Urinary bladder (tissue), 4 donors: ENCODE data around the gene DNMT3A. TPM values are rescaled to one million over a fixed set of nuclear protein-coding genes. Genes with fewer than 3 reads are reported as not detected.

Experiments used
- DNase-seq: peaks from one replicate; pipeline ENCODE4 v3.0.0-alpha.2; 2015; ENCODE audit errors: extremely low spot score
- H3K27ac ChIP-seq: one replicate; pipeline ENCODE4 v1.5.1; 2013; ENCODE audit warnings: low read depth, mild to moderate bottlenecking, moderate library complexity
- H3K36me3 ChIP-seq: one replicate; pipeline ENCODE4 v1.6.1; 2013; ENCODE audit warnings: mild to moderate bottlenecking, moderate library complexity; ENCODE audit not compliant: insufficient read depth
- H3K4me1 ChIP-seq: one replicate; pipeline ENCODE4 v1.6.1; 2013; ENCODE audit warnings: mild to moderate bottlenecking, moderate library complexity; ENCODE audit not compliant: insufficient read depth
- H3K4me3 ChIP-seq: one replicate; pipeline ENCODE4 v1.5.1; 2013; ENCODE audit warnings: low read depth, low read length
- WGBS: extraction: QIAGEN DNeasy Blood & Tissue Kit; methylation state at CpG from one replicate; pipeline ENCODE4 v1.1.7; 2013; 5-methylcytosine and 5-hydroxymethylcytosine counted together
- polyA plus RNA-seq: library from polyadenylated mRNA; stranded (reverse); fragments of 200-250 nt; gene quantifications from one replicate; pipeline ENCODE4 v1.2.3, GENCODE V29; 2013
- total RNA-seq: library from RNA; depleted of rRNA; stranded (reverse); fragments of >200 nt; gene quantifications from one replicate; pipeline ENCODE4 v1.2.3, GENCODE V29; 2014
- donor health status: healthy with polysubstance abuse.
- donor health status: healthy.

The DNMT3A gene
- total and polyA plus RNA-seq, 2 donors = 11.4 to 34.1 TPM

DNA sequence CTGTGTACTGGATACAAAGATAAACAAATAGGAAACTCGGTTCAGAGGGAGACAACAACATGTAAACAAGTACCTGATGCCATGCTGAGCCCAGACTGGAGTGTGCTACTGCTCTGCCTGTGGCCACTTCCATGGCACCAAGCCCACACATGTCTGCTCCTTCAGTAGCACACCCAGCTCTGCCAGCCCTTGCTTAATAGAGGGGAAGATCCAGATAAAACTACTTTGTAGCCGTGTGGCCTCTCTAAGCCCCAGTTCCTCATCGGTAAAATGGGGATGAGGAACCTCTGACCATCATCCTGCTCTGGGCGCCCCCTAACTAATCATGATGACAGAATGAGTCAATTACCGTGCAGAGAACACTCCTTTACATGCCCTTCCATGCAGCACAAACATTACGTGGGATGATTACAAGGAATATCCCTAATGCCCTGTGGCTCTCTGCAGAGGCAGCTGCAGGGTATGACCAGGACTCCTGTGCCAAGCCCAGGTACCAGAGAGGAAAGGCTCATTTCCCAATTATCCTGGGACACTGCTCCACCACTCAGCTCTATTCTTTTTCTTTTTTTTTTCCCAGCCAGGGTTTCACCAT lies 34.9 kb downstream of the DNMT3A start:
- no peak for DNase-seq
- WGBS = 63% methylated on average over 6 of the region's 6 CpGs
- Histone ChIP-seq H3K36me3 (no peaks in the 10 kb centered on the region), H3K4me3 (no peak overlapping the region), H3K4me1 (no peaks in the 10 kb centered on the region), H3K27ac (no peak overlapping the region)

DNA sequence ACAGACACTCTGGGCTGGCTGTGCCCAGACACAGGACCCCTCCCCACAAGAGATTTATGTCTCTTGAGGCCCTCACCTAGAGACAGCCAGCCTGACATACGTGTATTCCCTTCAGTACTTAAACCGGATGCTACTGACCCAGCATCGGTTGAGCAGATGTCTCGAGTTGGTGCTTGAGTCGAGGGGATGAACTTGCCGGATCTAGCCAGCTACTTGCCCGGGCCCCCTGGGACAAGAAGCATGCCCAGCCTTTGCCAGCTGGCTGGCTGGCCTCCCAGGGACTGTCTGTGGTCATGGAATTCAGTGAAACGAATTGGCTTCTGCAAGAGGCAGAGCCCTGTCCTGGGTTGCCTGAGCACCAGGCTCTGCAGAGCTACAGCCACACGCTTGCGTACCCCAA lies 36.0 kb downstream of the DNMT3A start:
- H3K27ac ChIP-seq = no peak overlapping the region
- H3K36me3 ChIP-seq = no peaks in the 10 kb centered on the region
- 66% methylated on average over 10 of the region's 10 CpGs for WGBS
- no peaks in the 10 kb centered on the region for H3K4me1 ChIP-seq
- no peak for DNase-seq
- H3K4me3 ChIP-seq = no peak overlapping the region

DNA sequence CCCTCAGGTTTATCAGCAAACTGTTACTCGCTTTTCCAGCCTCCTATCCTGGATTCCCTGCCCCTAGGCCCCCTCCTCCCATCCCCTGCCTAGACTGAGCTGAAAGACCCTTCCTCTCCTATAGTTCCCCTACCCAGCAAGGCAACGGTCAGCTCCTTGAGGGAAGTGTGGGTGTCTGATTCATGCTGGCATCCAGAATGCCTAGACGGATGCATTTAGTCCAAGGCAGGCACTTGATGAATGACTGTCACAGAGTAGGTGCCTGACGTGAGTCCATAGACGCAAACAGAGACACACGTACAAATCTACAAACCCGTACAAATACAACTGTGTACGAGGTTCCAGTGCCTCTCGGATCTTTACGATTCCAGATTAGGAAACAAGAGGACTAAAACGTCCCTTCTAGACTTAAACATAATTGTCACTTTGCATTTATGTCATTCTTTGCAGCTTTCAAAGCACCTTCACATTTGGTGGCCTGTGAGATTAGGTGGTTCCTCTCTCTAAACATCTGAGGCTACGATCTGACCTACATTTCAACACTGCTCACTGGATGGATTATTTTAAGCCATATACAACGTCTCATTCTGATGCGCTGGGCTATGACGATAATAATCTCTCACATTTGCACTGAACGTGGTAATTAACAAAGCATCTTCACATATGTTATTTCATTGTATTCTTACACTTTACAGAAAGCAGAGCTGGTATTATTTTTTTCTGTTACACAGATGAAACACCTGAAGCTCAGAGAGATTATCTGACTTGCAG lies 36.7 kb downstream of the DNMT3A start:
- WGBS = 80% methylated on average over 16 of the region's 16 CpGs
- no peaks in the 10 kb centered on the region for H3K36me3 ChIP-seq
- H3K4me3 ChIP-seq = no peak overlapping the region
- H3K4me1 ChIP-seq = no peaks in the 10 kb centered on the region
- H3K27ac ChIP-seq = no peak overlapping the region
- DNase-seq = no peak

DNA sequence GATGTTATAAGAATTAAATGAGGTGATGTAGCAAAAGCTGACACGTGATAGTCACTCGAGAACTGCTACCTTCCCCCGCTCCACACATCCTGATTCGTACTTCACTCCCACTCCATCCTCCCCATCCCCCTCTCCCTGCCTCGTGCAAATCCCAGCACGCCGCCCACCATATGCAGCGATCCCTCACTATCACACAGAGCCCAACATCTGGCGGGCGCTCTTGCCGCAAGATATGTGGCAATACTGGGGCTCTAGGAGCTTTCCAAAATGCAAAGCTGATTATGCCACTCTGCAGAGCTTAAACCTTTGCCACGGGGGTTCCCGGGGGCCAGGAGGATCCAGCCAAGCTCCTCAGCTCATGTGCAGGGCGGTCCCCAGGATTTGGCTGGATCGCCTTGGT lies 37.4 kb downstream of the DNMT3A start:
- no peaks in the 10 kb centered on the region for H3K4me1 ChIP-seq
- WGBS = 82% methylated on average over 15 of the region's 15 CpGs
- no peak for DNase-seq
- no peak overlapping the region for H3K4me3 ChIP-seq
- no peak overlapping the region for H3K27ac ChIP-seq
- H3K36me3 ChIP-seq = no peaks in the 10 kb centered on the region

DNA sequence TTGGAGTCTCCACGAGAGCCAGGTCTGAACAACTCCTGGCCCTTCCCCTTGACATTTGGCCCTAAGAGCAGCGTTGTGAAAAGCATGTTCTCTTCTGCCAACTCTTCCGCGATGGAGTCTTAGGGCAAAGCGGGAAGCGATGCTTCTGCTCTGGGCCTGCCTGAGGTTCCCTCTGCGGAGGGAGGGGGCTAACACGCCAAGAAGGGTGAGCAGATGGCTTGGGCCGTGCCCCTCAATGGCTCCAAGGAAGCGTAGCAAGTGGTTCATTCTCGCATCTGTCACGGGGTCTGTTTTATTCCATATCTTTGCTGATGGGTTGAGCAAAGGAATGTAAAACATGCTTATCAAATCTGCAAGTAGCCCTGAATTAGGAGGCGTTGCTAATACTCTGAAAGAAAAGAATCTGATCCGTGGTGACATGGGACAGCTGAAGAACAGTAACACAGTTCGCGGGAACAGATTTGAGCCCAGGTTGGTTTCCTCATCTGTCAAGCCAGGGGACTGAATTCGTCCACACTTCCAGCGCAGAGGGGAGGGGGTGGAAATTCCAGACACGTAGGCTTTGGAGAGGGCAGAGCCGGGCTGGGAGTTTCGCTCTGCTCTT lies 38.0 kb downstream of the DNMT3A start:
- DNase-seq = no peak
- H3K36me3 ChIP-seq = no peaks in the 10 kb centered on the region
- 74% methylated on average over 21 of the region's 21 CpGs for WGBS
- no peak overlapping the region for H3K4me3 ChIP-seq
- H3K27ac ChIP-seq = no peak overlapping the region
- no peaks in the 10 kb centered on the region for H3K4me1 ChIP-seq

DNA sequence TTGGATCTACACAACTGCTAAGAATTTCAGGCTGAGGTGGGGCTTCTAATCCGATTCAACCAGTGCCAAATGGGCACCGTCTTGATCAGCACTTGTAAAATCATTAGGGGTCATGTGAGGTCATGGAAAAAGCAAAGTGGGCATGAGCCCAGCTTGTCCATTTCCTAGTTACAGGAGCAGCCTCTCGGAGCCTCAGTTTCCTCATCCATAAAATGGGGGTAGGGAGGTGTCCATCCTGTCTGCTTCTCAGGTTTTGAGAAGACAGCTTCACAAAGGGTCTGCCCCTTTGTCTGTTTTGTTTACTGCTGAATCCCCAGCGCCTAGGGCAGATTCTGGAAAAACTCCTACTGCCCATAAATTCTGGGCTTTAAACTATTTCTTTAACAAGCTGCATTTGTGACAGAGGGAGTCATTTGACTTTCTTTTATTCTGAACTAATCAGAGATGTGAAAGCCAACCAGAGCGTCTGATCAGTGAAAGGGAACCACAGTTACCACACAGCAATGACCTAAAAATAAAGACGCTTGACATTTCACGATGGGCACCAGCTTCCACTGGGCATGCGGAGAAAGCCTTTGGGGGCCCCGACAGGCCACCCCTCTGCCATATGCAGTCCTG lies 38.9 kb downstream of the DNMT3A start:
- H3K4me3 ChIP-seq = no peak overlapping the region
- H3K4me1 ChIP-seq = no peaks in the 10 kb centered on the region
- H3K36me3 ChIP-seq = no peaks in the 10 kb centered on the region
- 82% methylated on average over 9 of the region's 9 CpGs for WGBS
- H3K27ac ChIP-seq = no peak overlapping the region
- DNase-seq = no peak

DNA sequence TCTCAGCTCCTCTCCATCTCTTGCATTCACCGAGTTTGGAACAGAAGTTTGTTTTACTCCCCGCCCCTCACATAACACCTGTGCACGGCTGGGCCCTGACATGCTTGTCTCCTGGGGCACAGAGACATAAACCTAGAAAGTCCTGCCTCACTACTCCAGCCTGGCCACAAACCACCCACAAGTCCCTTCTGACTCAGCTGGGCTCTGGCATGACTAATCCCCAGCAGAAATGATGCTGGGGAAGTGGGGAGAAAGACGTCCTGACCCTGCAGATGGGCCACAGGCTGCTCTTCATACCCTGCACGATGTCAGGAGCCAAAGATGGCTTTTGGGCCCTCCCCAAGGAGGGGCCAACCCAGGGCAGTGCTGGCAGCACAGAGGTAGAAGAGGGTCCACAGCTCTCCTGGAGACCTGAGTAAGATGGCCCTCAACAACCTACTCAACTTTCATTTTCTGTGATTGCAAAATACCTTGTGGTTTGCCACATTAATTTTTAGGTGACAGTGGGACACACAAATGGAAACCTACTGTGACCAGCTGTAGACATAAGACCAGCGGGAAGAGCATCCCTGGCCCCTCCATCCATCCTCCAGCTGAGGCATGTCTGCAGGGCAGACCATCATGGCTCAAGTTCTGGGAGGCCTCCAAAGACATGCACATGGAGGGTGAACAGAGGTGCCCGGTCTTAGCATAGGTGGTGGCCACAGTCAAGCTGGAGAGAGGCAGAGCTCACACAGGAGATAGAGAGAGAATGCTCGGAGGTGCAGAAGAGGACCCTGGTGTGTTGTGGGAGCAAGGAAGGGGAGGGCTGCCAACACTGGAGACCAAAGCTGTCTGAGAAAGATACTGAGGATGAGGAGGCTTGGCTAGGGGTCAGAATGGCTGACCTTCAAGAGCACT lies 40.0 kb downstream of the DNMT3A start:
- 68% methylated on average over 8 of the region's 8 CpGs for WGBS
- Histone ChIP-seq H3K4me1 (no peaks in the 10 kb centered on the region), H3K27ac (no peak overlapping the region), H3K36me3 (no peaks in the 10 kb centered on the region), H3K4me3 (no peak overlapping the region)
- no peak for DNase-seq

DNA sequence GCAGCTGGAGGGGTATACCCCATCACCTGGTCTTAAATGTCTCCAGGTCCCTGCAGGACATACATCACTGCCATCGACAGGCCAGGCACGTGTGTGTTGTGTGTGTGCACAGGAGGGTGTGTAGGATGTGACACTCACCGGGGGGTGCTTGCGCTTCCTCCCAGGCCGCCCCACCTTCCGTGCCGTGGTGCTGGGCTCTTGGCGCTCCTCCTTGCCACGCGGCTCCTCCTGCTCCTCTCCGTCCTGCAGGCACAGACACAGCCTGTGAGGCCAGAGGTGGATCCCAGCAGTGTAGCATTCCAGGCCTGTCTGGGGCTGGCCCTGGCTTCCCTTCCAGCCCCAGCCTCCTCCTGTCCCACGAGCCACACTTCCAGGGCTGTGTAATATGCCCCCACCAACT lies 41.7 kb downstream of the DNMT3A start:
- no peaks in the 10 kb centered on the region for H3K4me1 ChIP-seq
- H3K27ac ChIP-seq = no peak overlapping the region

DNA sequence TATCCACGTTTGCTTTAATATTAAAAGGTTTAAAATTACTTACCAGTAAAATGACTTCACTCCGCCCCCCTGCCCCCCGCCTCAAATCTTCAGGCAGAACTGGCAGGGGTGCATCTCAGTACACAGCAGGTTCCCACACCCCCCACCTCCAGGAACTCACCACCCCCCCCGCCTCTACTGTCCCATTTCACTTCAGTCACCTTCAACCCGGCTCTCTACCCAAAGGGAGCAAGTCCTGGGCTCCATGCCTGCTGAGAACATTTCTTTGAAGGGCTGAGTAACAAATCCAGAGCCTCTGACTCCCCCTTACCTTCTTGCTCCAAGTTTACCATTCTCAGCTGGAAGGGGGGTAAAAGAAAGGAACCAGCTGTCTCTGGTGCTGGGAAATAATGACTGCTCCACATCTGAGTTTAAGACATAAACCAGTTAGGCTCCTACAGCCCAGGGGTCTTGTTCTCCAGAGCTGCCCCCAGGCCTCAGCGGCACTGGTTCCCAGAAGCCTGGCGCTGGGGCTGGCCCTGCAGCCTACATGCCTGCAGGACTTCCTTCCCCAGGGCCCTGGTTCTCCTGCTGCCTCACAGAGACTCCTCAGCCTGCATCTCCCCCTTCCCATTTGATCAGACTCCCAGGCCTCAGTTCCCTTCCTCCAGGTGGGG lies 42.8 kb downstream of the DNMT3A start:
- Histone ChIP-seq H3K27ac (no peak overlapping the region), H3K4me1 (no peaks in the 10 kb centered on the region), H3K36me3 (no peaks in the 10 kb centered on the region), H3K4me3 (no peak overlapping the region)
- no peak for DNase-seq
- WGBS = 70% methylated on average over 7 of the region's 7 CpGs

More for the DNA sequence above, 41.7 kb downstream of the DNMT3A start:
- H3K4me3 ChIP-seq = no peak overlapping the region
- WGBS = 89% methylated on average over 12 of the region's 12 CpGs
- no peak for DNase-seq
- H3K36me3 ChIP-seq = no peaks in the 10 kb centered on the region

DNA sequence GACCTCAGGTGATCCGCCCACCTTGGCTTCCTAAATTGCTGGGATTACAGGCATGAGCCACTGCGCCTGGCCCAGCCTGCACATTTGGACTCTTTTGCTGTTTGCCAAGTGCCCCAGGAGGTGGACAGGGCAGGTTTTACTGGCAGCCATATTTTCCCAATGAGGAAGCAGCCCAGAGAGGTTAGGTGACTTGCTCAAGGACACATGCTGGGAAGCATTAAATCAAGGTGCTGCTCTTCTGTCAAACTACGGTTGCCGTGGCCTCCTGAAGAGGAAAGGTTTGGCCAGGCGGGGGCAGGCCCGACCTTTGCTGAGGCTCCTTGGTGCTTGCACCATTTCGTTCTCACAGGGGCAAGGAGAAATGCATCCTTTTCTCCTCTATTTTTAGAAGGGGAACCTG lies 44.0 kb downstream of the DNMT3A start:
- Histone ChIP-seq H3K4me1 (no peaks in the 10 kb centered on the region), H3K4me3 (no peak overlapping the region), H3K27ac (no peak overlapping the region), H3K36me3 (no peaks in the 10 kb centered on the region)
- no peak for DNase-seq
- WGBS = 75% methylated on average over 7 of the region's 7 CpGs

DNA sequence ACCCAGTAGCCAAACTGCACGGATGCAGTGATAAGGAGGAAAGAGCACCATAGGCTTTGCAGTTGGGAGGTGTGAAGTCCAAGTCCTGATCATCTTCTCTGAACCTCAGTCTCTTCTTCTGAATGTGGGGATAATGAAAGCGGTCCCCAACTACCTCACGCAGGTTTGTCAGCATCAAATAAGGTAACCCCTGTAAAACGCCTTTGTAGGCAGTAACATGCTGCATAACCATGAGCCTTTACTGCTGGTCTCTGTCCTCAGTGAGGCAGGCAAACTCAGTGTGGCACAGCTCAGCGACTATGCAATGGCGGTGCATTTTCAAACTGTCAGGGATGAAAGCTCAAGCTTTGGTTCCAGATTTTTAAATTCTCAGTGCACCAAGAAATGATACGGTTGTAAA lies 46.1 kb downstream of the DNMT3A start:
- Histone ChIP-seq H3K4me3 (no peak overlapping the region), H3K36me3 (no peaks in the 10 kb centered on the region), H3K4me1 (no peaks in the 10 kb centered on the region), H3K27ac (no peak overlapping the region)
- WGBS = 80% methylated on average over 7 of the region's 7 CpGs
- DNase-seq = no peak

DNA sequence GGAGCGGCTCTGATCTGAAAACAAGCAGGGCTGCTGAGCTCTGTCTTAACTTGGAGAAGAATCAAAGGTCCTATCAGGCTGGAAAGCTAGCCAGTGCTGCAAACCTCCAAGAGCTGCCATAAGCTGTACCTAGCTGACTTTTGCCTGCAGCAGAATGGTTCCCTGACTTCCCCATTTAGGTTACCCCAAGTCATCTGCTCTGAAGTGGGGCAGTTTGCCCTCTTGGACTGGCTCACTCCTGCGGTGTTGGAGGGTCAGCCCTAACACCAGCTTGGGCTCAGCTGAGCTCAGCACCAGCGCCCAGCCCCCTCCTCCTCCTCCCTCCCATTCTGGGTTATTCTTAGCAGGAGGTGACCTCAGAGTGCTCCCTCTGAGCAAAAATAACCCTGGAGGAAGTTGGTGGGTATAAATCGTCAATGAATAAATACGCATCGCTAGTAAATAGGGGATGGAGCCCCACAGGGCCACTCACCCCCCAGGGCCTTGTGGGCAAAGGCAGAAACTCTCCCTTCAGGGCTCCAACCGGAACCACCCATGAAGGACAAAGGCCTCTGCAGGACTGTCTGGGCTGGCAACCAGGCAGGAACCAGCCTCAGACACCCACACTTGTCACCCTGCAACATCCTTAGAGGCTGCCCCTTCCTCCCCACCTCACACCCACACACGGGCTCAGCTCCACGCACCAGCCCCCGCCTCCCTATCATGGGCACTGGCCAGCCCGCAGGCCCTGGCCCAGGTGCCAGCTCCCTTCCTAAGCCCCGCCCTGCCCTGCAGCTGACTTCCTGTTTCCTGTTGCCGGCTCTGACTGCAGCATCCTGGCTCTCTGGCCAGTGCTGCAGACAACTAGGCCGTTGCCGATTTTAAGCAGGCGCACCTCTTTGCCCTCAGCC lies 46.9 kb downstream of the DNMT3A start:
- Histone ChIP-seq H3K4me1 (no peaks in the 10 kb centered on the region), H3K36me3 (no peaks in the 10 kb centered on the region), H3K4me3 (no peak overlapping the region), H3K27ac (peak overlapping the region; percentile 69)
- no peak for DNase-seq
- 27% methylated on average over 16 of the region's 16 CpGs for WGBS
